NCI-H1694 (cell line): ENCODE measurements around the gene BNIP5.
"Not testable (repeated sequence)": the region's sequence is repeated elsewhere in the genome, so short reads cannot be mapped to it uniquely, and the experiment has no call there.

Experiments
- DNase-seq: peaks from one replicate; lab custom pipeline; 2025; lab: John Stamatoyannopoulos, UW

The BNIP5 gene

DNA sequence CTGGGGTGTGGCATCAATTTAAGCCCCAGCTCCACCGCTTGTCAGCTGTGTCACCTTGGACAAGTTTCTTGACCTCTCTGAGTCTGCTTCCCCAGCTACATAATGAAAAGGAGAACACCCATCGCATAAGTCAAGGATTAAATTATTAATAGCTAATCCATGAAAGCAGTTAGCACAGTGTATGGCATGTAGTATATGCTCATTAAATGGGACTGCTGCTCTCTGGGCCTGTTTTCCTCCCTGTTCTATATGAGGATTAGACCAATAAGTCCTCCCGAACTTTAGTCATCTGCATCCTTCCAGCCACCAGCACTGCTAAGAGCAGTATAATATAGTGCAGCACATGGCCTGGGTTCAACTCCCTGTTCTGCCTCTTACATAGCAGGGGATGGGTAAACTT lies 31.1 kb upstream of the BNIP5 start:
- no peak for DNase-seq

DNA sequence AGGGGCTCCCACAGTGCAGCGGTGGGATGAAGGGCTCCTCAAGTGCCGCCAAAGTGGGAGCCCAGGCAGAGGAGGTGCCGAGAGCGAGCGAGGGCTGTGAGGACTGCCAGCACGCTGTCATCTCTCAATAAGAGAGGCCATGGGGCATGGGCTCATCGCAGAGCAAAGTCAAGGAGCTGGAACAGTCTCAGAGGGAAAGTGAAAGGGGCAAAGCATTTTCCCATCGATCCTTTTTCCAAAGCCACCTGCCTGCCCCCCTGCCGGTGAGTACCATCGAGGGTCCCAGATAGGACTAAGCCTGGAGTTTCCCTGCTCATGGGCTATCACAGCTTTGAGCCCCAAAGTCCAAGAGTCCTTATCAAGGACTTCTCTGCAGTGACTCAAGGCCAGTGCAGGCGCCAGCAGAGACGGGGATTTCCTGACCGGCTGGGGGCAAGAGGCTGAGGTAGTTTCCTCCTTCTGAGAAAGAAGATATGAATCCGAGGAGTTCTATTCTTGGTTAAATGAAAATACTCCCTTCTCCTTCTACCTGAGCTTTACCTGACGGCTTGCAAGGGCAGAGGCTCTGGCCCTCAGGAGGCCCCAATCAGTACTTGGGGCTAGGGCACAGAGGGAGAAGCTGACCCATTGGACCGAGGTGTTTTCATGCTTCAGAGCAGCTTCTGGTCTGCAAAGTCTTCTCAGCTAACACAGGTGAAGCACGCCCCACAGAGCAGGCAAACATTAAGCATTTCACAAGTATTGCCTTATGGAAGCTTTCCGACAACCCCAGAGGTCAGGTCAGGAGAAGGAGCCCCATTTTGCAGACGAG lies 28.2 kb upstream of the BNIP5 start:
- DNase-seq, result no peak

DNA sequence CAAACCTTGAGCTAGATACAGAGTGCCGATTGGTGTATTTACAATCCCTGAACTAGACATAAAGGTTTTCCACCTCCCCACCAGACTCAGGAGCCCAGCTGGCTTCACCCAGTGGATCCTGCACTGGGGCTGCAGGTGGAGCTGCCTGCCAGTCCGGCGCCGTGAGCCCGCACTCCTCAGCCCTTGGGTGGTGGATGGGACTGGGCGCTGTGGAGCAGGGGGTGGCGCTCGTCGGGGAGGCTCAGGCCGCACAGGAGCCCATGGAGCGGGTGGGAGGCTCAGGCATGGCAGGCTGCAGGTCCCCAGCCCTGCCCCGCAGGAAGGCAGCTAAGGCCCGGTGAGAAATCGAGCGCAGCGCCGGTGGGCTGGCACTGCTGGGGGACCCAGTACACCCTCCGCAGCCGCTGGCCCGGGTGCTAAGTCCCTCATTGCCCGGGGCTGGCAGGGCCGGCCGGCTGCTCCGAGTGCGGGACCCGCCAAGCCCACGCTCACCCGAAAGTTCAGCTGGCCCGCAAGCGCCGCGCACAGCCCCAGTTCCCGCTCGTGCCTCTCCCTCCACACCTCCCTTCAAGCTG lies 27.5 kb upstream of the BNIP5 start:
- not testable (repeated sequence) for DNase-seq

GRCh38 chr6:36363371-36363752 lies 26.7 kb upstream of the BNIP5 start:
- not testable (repeated sequence) for DNase-seq

DNA sequence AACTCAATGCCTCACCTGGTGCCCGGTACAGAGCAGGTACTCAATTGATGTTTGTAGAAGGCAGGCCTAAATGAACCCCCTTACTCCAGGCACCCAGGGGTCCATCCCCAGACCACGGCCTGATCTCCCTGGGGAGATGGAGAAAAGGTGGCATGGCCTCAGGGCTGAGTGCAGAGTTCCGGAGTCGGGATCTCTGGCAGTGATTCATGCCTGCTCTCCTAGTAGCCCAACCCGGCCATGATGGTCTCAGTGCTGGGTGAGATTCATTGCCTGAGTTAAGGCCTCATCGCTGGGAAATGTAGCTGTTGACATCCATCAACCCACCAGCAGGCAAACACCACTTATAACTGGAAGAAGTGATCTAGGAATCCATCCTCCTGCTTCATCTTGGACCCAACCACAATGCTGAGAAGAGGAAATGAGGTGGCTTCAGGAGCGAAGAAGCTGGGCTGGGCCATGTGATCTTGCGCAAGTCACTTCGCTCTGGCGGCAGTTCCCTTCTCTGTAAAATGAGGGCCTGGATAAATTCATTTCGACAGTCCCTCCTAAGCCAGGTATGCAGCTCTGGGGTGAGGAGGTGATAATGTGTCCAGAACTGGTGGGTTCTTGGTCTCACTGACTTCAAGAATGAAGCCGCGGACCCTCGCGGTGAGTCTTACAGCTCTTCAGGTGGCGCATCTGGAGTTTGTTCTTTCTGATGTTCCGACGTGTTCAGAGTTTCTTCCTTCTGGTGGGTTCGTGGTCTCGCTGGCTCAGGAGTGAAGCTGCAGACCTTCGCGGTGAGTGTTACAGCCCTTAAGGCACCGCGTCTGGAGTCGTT lies 26.1 kb upstream of the BNIP5 start:
- DNase-seq, result no peak

- DNase-seq, result no peak
These were observed 24.4 kb upstream of the BNIP5 start for GRCh38 chr6:36361071-36361470.

DNA sequence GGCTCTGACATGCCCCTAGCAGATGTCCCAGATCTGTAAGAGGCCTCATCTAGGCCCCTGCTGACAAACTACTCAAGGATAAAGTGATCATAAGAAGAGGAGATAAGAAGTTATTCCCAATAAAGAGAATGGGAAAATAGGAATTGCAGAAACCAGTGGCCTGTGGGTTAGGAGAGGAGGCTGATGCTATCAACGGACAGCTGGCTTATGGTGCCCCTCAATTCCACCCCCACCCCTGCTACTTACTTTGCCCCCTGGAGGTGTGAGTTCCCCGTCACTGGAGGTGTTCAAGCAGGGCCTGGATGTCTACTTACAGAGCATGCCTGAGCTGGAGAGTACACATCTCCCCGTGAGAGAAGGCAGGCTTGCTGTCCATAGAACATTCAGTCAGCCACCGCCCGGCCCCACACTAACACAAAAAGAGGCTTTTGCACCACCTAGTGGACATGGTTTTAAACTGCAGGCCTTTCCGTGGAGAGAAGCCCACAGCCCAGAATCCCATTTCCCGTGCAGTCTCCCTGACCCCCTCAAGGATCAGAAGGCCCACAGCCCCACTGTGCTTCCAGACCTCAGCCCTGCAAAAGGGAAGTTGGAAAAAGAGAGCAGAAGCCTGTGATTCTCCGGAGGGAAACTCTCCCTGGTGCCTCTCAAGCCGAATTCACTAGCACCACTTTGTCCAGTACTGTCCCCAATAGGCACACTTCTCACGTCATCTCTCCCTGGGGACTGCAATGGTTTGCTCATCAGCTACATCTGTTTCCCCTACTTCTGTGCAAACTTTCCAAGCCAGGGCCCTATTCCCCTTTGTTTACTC lies 23.8 kb upstream of the BNIP5 start:
- DNase-seq, result peak; percentile 69

GRCh38 chr6:36358226-36358915 lies 21.7 kb upstream of the BNIP5 start:
- no peak for DNase-seq

GRCh38 chr6:36357872-36358225 lies 21.2 kb upstream of the BNIP5 start:
- no peak for DNase-seq

GRCh38 chr6:36355819-36356218 lies 19.1 kb upstream of the BNIP5 start:
- DNase-seq, result no peak

GRCh38 chr6:36353411-36353915 lies 16.8 kb upstream of the BNIP5 start:
- DNase-seq, result no peak

DNA sequence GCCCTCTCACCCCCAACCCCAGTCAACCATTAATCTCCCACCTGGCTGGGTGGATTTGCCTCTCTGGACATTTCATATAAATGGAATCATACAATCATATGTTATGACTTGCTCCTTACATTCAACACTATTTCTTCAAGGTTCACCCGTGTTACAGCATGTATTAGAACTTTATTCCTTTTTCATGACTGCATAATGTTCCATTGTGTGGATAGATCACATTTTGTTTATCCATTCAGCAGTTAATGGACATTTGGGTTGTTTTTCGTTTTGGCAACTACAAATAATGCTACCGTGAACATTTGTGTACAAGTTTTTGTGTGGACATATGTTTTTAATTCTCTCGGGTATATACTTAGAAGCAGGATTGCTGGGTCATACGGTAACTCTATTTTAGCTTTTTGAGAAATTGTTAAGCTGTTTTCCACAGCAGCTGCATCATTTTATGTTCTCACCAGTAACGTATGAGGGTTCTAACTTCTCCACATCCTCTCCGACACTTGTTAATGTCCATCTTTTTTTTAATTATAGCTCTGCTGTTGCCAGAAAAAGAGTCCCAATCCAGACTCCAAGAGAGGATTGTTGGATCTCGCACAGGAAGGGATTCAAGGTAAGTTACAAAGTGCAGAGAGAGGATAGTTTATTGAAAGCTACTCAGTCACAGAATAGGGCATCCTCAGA lies 15.9 kb upstream of the BNIP5 start:
- no peak for DNase-seq

GRCh38 chr6:36350681-36351571 lies 14.2 kb upstream of the BNIP5 start:
- DNase-seq, result no peak

GRCh38 chr6:36350082-36350481 lies 13.4 kb upstream of the BNIP5 start:
- DNase-seq, result no peak

DNA sequence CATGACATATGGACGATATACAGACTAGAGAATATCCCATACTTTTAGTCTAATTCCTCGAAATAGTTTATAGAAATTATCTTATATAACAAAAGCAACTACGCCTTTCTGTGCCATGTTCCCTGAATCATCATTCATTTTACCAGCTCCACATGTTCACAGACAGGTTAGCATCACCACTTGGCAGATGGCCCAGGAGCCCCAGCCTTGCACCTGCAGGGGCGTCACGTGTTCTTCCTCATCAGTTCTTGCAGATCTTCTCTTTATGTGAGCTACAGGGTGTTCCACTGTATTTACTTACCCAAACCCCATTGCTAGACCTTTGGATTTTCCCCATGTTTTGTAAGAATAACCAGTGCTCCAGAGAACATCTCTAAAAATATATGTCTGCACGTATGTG lies 12.6 kb upstream of the BNIP5 start:
- DNase-seq, result no peak

GRCh38 chr6:36347621-36348020 lies 10.9 kb upstream of the BNIP5 start:
- no peak for DNase-seq

GRCh38 chr6:36346486-36347273 lies 10.0 kb upstream of the BNIP5 start:
- DNase-seq, result no peak

- no peak for DNase-seq
These were observed 9.2 kb upstream of the BNIP5 start for GRCh38 chr6:36345681-36346466.
